Hematopoietic multipotent progenitor cell treated with erythropoietin and hydrocortisone succinate and interleukin-3 and kit ligand, for 17 days (in vitro differentiated cells): Measurements from ENCODE around the gene PIGS.

Experiments
- DNase-seq: peaks from one replicate; pipeline ENCODE4 v3.0.0-alpha.2; 2015; ENCODE audit warnings: low spot score

PIGS gene

GRCh38 chr17:28550858-28551257 is 20.5 kb downstream of the PIGS start:
- no peak for DNase-seq

GRCh38 chr17:28549236-28550132 is 21.8 kb downstream of the PIGS start:
- no peak for DNase-seq

GRCh38 chr17:28548417-28549130 is 22.8 kb downstream of the PIGS start:
- no peak for DNase-seq

GRCh38 chr17:28547623-28548416 is 23.5 kb downstream of the PIGS start:
- peak; percentile 80 for DNase-seq

- no peak for DNase-seq
Measured at GRCh38 chr17:28547096-28547622, 24.2 kb downstream of the PIGS start.

- no peak for DNase-seq
Measured at GRCh38 chr17:28545787-28546415, 25.4 kb downstream of the PIGS start.

- DNase-seq: no peak
Measured at GRCh38 chr17:28545141-28545503, 26.2 kb downstream of the PIGS start.

- DNase-seq: no peak
Measured at GRCh38 chr17:28544402-28545140, 26.8 kb downstream of the PIGS start.

- no peak for DNase-seq
Measured at GRCh38 chr17:28541439-28541838, 29.9 kb downstream of the PIGS start.

- DNase-seq: no peak
Measured at GRCh38 chr17:28540231-28540630, 31.1 kb downstream of the PIGS start.

- no peak for DNase-seq
Measured at GRCh38 chr17:28538296-28538895, 32.9 kb downstream of the PIGS start.

GRCh38 chr17:28537219-28537610 is 34.1 kb downstream of the PIGS start:
- DNase-seq: no peak

- no peak for DNase-seq
Measured at GRCh38 chr17:28536532-28537218, 34.6 kb downstream of the PIGS start.

- no peak for DNase-seq
Measured at GRCh38 chr17:28534740-28535375, 36.5 kb downstream of the PIGS start.

- DNase-seq: no peak
Measured at GRCh38 chr17:28533091-28533807, 38.1 kb downstream of the PIGS start.

GRCh38 chr17:28532050-28532960 is 39.0 kb downstream of the PIGS start:
- DNase-seq: no peak

- DNase-seq: no peak
Measured at GRCh38 chr17:28530926-28531325, 40.4 kb downstream of the PIGS start.

GRCh38 chr17:28530250-28530649 is 41.1 kb downstream of the PIGS start:
- DNase-seq: no peak
